Measurements from ENCODE around the gene ZBTB21. TPM values are rescaled to one million over a fixed set of nuclear protein-coding genes. Genes with fewer than 3 reads are reported as not detected.

Gene ZBTB21
- polyA plus RNA-seq, 1 of the 3 experiments (the other 2 are of a cell fraction), result 2.9 TPM

DNA sequence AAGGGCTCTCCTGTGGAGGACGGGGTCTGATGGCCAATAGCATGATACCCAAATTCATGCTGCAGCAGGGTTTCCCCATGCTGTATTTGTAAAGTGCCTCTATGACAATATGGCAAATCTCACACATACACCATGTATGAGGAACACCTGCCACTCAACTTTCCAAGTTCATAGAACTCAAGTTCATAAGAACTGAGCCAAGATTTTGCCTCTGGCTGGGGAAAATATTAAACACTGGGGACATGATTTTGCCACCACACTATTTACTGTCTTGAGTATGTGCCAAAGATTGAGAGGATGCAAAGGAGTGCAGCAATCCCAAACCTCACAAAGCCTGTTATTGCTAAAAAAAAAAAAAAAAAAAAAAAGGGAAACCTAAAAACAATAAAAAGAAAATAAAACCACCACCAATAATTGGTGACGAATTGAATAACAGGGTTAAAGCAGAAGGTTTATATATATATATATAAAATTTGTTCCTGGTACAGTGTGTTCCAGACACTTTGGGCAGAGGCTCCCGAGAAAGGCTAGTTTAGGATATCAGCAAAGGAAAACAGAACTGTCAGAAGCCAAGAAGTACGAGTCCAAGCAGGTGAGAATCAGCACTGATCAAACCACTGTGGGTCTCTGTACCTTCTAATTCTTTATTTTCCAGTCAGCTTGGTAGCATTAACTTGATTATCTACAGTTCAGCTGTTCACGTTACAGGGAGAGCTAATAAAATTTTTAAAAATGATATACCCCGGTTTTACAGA lies 24.3 kb downstream of the ZBTB21 start (continued):
- no peak for TF ChIP-seq CTCF (IDR thresholded peaks at IDR 0.05)
- no peak for TF ChIP-seq ZBTB33 (IDR thresholded peaks at IDR 0.05; ENCODE audit: borderline replicate concordance, low read depth)
- no peak for TF ChIP-seq GATA2 (CRISPR knock-in tag; IDR thresholded peaks at IDR 0.05)
- no peak for TF ChIP-seq EZH2phosphoT487 (IDR thresholded peaks at IDR 0.05; ENCODE audit: borderline replicate concordance, low read depth)
- TF ChIP-seq CHD2 (IDR thresholded peaks at IDR 0.05; ENCODE audit: low read length, partially characterized antibody), result no peak

DNA sequence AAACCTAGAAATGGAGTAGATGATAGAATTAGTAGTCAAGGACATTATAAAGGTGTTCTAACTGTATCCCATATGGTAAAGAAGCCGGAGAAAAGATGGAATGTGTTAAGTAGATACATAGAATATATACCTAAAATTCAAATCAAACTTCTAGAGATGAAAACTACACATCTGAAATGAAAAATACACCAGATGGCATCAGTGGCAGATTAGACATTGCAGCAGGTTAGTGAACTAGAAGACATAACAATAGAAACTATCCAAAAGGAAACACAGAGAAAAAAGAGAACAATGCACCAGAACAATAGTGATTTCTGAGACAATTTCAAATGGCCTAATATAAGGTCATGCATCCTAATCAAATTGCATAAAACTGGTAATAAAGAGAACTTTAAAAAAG lies 26.9 kb downstream of the ZBTB21 start:
- H3K9me2 ChIP-seq, result no peaks in the 10 kb centered on the region
- WGBS (ENCODE audit: low lambda C conversion rate), result 91% methylated on average over 1 of the region's 1 CpG
- no peaks in the 10 kb centered on the region for H3F3A ChIP-seq (replicated peaks; ENCODE audit: insufficient read depth)
- H3K36me3 ChIP-seq (replicated peaks in 1 of 2; ENCODE audit: control insufficient read depth in 1 of 2, insufficient read depth in 2 of 2, low read length in 1 of 2), result no peaks in the 10 kb centered on the region
- H3K27me3 ChIP-seq (ENCODE audit: insufficient read depth), result no peaks in the 10 kb centered on the region
- no peaks in the 10 kb centered on the region for H4K20me1 ChIP-seq (ENCODE audit: insufficient read depth)
- H3K79me2 ChIP-seq (ENCODE audit: insufficient read depth), result no peaks in the 10 kb centered on the region
- H3K9me3 ChIP-seq, result no peaks in the 10 kb centered on the region; the same call in 1 of the 2 replicates
- H2AFZ ChIP-seq (ENCODE audit: low read depth), result no peak overlapping the region
- CTCF ChIA-PET, result no interaction called here
- H3K27ac ChIP-seq (ENCODE audit: low read depth in 2 of 2, low read length in 1 of 2), result no peak overlapping the region
- no peaks in the 10 kb centered on the region for H3K4me1 ChIP-seq (ENCODE audit: control insufficient read depth in 1 of 2, insufficient read depth in 2 of 2, low read depth in 1 of 2, low read length in 1 of 2)
- H3K4me2 ChIP-seq, result no peak overlapping the region
- no peak overlapping the region for H3K4me3 ChIP-seq (ENCODE audit: low read depth in 2 of 2, low read length in 1 of 2)
- TF ChIP-seq, protein P1, sequence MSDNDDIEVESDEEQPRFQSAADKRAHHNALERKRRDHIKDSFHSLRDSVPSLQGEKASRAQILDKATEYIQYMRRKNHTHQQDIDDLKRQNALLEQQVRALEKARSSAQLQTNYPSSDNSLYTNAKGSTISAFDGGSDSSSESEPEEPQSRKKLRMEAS (IDR thresholded peaks at IDR 0.05; ENCODE audit: low read depth), result no peak
- TF ChIP-seq EP300 (IDR thresholded peaks at IDR 0.05; ENCODE audit: borderline replicate concordance in 1 of 2, low read depth in 1 of 2, low read length in 1 of 2) (no peak), RAD21 (IDR thresholded peaks at IDR 0.05; ENCODE audit: low read length) (no peak), JUND (IDR thresholded peaks at IDR 0.05) (no peak), FOXM1 (IDR thresholded peaks at IDR 0.05; ENCODE audit: low read depth) (no peak), SMC3 (IDR thresholded peaks at IDR 0.05; ENCODE audit: low read depth, low read length) (no peak), GABPA (IDR thresholded peaks at IDR 0.05; ENCODE audit: low read depth) (no peak), FOXJ3 (CRISPR knock-in tag; IDR thresholded peaks at IDR 0.05) (no peak), RXRA (IDR thresholded peaks at IDR 0.05; ENCODE audit: borderline replicate concordance, low read depth) (no peak), YY1 (IDR thresholded peaks at IDR 0.05; ENCODE audit: low read depth) (no peak)
- DNase-seq, result no peak
- POLR2A ChIA-PET, result no interaction called here
- no peak overlapping the region for H3K9ac ChIP-seq
